SU-DHL-6 (cell line): Measurements from ENCODE around the gene TREX2.

Experiments used
- CTCF ChIP-seq: fragments of 200-600 bp; sonication (generic); IDR thresholded peaks from one replicate; pipeline ENCODE4 v1.5.1; 2017; ENCODE audit warnings: antibody characterized with exemption, mild to moderate bottlenecking, low read length, moderate library complexity; ENCODE audit not compliant: insufficient read depth, poor library complexity, severe bottlenecking
- EZH2phosphoT487 ChIP-seq: fragments of 200-600 bp; sonication (generic), shearing (Covaris generic); conservative IDR thresholded peaks from 2 replicates; pipeline ENCODE4 v1.6.1; 2018; ENCODE audit warnings: mild to moderate bottlenecking, antibody characterized with exemption, low read length, moderate library complexity, mixed read lengths

DNA sequence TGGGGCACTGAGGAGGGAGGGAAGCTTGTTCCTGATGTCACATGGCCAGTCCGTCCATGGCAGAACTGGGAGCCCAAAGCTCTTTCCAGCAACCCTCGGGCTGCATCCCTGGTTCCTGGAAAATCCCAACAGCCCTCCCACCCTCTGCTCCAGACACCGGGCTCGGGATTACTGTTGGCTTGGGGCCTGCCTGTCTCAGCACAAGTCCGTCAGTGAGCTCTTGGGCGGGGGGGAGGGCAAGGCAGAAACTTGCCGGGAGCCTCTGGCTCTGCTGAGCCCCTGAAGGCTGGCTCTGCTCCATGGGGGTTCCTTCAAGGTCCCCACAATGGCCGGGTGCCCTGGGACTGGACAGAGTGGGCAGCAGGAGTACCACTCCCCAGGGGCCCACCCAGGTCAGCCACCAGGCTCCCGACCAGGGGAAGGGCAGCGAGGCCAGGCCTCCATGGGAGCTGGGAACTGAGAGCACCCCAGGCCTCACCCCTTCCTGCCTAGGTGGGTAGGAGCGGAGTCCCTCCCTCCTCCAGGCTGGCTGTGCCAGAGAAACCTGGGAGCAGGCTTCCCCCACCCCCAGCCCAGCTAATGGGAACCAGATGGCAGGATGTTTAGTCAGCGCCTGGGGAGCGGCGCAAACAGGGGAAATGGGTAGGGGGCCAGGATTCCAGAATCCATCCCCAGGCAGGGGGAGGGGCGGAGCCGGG, 31.0 kb upstream of the TREX2 start:
- no peak for TF ChIP-seq CTCF
- no peak for TF ChIP-seq EZH2phosphoT487
